Esophagus squamous epithelium (tissue), 4 donors: ENCODE data around the gene DCTN4.

Experiments
- POLR2A ChIP-seq, 4 donors: fragments of 450-650 bp; IDR thresholded peaks; one replicate each; pipeline ENCODE4 v1.6.1; 2017; ENCODE audit warnings: antibody characterized with exemption in 4 of 4, mild to moderate bottlenecking in 4 of 4, moderate library complexity in 3 of 4
- TF ChIP-seq, protein P1 (sequence below), 6 experiments: fragments of 450-650 bp in 4 of 6; fragments of 200-600 bp in 2 of 6; sonication (generic) in 2 of 6; IDR thresholded peaks; one replicate each; pipeline ENCODE4 v1.5.1; 2016 to 2019; ENCODE audit warnings: antibody characterized with exemption in 6 of 6, mild to moderate bottlenecking in 4 of 6, moderate library complexity in 4 of 6

DNA sequence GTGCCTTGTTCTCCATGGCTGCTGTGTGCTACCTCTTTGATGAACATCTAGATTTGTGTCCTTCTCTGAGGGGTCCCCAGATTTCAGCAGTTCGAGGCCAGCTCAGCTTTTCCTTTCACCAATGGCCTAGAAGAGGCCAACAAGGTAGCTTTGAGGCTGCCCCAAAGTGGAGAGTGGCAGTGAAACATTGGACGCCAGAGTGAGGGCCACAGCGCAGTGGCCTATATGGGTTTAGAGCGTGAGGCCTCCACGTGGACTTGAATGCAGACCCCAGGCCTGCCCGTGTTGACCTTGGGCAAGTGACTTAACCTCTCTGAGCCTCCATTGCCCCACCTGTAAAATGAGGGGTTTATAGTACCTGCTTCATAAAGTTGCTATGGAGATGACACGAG, 85.9 kb downstream of the DCTN4 start:
- TF ChIP-seq, protein P1, sequence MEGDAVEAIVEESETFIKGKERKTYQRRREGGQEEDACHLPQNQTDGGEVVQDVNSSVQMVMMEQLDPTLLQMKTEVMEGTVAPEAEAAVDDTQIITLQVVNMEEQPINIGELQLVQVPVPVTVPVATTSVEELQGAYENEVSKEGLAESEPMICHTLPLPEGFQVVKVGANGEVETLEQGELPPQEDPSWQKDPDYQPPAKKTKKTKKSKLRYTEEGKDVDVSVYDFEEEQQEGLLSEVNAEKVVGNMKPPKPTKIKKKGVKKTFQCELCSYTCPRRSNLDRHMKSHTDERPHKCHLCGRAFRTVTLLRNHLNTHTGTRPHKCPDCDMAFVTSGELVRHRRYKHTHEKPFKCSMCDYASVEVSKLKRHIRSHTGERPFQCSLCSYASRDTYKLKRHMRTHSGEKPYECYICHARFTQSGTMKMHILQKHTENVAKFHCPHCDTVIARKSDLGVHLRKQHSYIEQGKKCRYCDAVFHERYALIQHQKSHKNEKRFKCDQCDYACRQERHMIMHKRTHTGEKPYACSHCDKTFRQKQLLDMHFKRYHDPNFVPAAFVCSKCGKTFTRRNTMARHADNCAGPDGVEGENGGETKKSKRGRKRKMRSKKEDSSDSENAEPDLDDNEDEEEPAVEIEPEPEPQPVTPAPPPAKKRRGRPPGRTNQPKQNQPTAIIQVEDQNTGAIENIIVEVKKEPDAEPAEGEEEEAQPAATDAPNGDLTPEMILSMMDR (IDR thresholded peaks at IDR 0.05): no peak
- TF ChIP-seq POLR2A (IDR thresholded peaks at IDR 0.05): no peak
